Mesendoderm (in vitro differentiated cells): ENCODE results near the gene MEGF6.

Experiments used
- DNase-seq: peaks from one replicate; pipeline ENCODE4 v3.0.0; 2013
- H2AK5ac ChIP-seq: 2 replicates; pipeline ENCODE4 v1.6.1; 2013; ENCODE audit warnings: low read length, inconsistent platforms
- H2BK120ac ChIP-seq: 2 replicates; pipeline ENCODE4 v1.6.1; 2013; ENCODE audit warnings: low read depth, mild to moderate bottlenecking, low read length, moderate library complexity, mixed read lengths
- H2BK15ac ChIP-seq: replicated peaks from 2 replicates; pipeline ENCODE4 v1.6.1; 2013; ENCODE audit warnings: low read depth, mild to moderate bottlenecking, moderate library complexity
- H2BK5ac ChIP-seq: 2 replicates; pipeline ENCODE4 v1.6.1; 2013; ENCODE audit warnings: low read length, inconsistent platforms
- H3K18ac ChIP-seq: 2 replicates; pipeline ENCODE4 v1.6.1; 2013; ENCODE audit warnings: mild to moderate bottlenecking, low read length, mixed read lengths
- H3K23ac ChIP-seq: one replicate; pipeline ENCODE4 v1.6.1; 2013; ENCODE audit warnings: low read length
- H3K27ac ChIP-seq: 2 replicates; pipeline ENCODE4 v1.5.1; 2013; ENCODE audit warnings: low read depth, mild to moderate bottlenecking, inconsistent platforms, low read length, moderate library complexity
- H3K27me3 ChIP-seq: 2 replicates; pipeline ENCODE4 v1.6.1; 2013; ENCODE audit warnings: low read length, control low read depth, mild to moderate bottlenecking, inconsistent platforms; ENCODE audit not compliant: insufficient read depth, poor library complexity
- H3K36me3 ChIP-seq: 2 replicates; pipeline ENCODE4 v1.6.1; 2013; ENCODE audit warnings: low read length, inconsistent platforms; ENCODE audit not compliant: control insufficient read depth, insufficient read depth
- H3K4ac ChIP-seq: one replicate; pipeline ENCODE4 v1.6.1; 2013; ENCODE audit warnings: low read depth, mild to moderate bottlenecking, low read length, moderate library complexity
- H3K4me1 ChIP-seq: 2 replicates; pipeline ENCODE4 v1.6.1; 2013; ENCODE audit warnings: low read depth, low read length, inconsistent platforms; ENCODE audit not compliant: control insufficient read depth
- H3K4me2 ChIP-seq: 2 replicates; pipeline ENCODE4 v1.6.1; 2013; ENCODE audit warnings: low read length
- H3K4me3 ChIP-seq: 2 replicates; pipeline ENCODE4 v1.5.1; 2013; ENCODE audit warnings: mild to moderate bottlenecking, low read length
- H3K56ac ChIP-seq: one replicate; pipeline ENCODE4 v1.6.1; 2013; ENCODE audit warnings: low read length
- H3K79me1 ChIP-seq: 2 replicates; pipeline ENCODE4 v1.6.1; 2013; ENCODE audit warnings: low read length, inconsistent platforms
- H3K79me2 ChIP-seq: 2 replicates; pipeline ENCODE4 v1.6.1; 2013; ENCODE audit warnings: mild to moderate bottlenecking, low read length; ENCODE audit not compliant: control insufficient read depth, insufficient read depth
- H3K9ac ChIP-seq: 2 replicates; pipeline ENCODE4 v1.6.1; 2013; ENCODE audit warnings: low read length, inconsistent platforms
- H4K5ac ChIP-seq: one replicate; pipeline ENCODE4 v1.6.1; 2013; ENCODE audit warnings: low read length
- H4K8ac ChIP-seq: one replicate; pipeline ENCODE4 v1.6.1; 2013; ENCODE audit warnings: low read depth, mild to moderate bottlenecking, control low read depth, low read length, moderate library complexity
- WGBS: extraction: QIAGEN DNeasy Blood & Tissue Kit; methylation state at CpG from one replicate; pipeline ENCODE4 v1.1.7; 2013; ENCODE audit warnings: low lambda C conversion rate, missing lambda C conversion rate; ENCODE audit not compliant: insufficient coverage; ENCODE audit errors: extremely low coverage; 5-methylcytosine and 5-hydroxymethylcytosine counted together

Gene MEGF6

GRCh38 chr1:3482378-3482849 is 128.9 kb downstream of the MEGF6 start:
- no peak overlapping the region for H4K8ac ChIP-seq
- no peak overlapping the region for H4K5ac ChIP-seq
- H3K4ac ChIP-seq = no peak overlapping the region
- DNase-seq = peak; percentile 50
- no peak overlapping the region for H3K23ac ChIP-seq
- H3K56ac ChIP-seq = no peak overlapping the region
- H3K4me2 ChIP-seq = no peak overlapping the region
- H2AK5ac ChIP-seq = no peak overlapping the region
- H2BK120ac ChIP-seq = no peak overlapping the region
- no CpG with 5 or more reads among the region's 18 CpGs for WGBS
- H3K27ac ChIP-seq = no peak overlapping the region
- no peak overlapping the region for H3K18ac ChIP-seq
- no peaks in the 10 kb centered on the region for H3K4me1 ChIP-seq
- H3K79me2 ChIP-seq = no peaks in the 10 kb centered on the region
- H3K9ac ChIP-seq = no peak overlapping the region
- H3K4me3 ChIP-seq = no peak overlapping the region
- no peaks in the 10 kb centered on the region for H3K36me3 ChIP-seq
- H3K79me1 ChIP-seq = no peaks in the 10 kb centered on the region
- H3K27me3 ChIP-seq = no peaks in the 10 kb centered on the region
- H2BK5ac ChIP-seq = no peak overlapping the region
- no peak overlapping the region for H2BK15ac ChIP-seq

GRCh38 chr1:3481836-3482375 is 129.4 kb downstream of the MEGF6 start:
- no peak overlapping the region for H4K8ac ChIP-seq
- H2BK5ac ChIP-seq = no peak overlapping the region
- no peak overlapping the region for H3K4me2 ChIP-seq
- H3K4me3 ChIP-seq = no peak overlapping the region
- no peaks in the 10 kb centered on the region for H3K27me3 ChIP-seq
- no peak overlapping the region for H2BK120ac ChIP-seq
- no peak overlapping the region for H3K4ac ChIP-seq
- H3K4me1 ChIP-seq = no peaks in the 10 kb centered on the region
- no peak overlapping the region for H3K23ac ChIP-seq
- no peak overlapping the region for H3K27ac ChIP-seq
- H3K18ac ChIP-seq = no peak overlapping the region
- H3K79me2 ChIP-seq = no peaks in the 10 kb centered on the region
- no peak overlapping the region for H2BK15ac ChIP-seq
- H3K56ac ChIP-seq = peak overlapping the region; percentile 15
- WGBS = no CpG with 5 or more reads among the region's 20 CpGs
- no peak overlapping the region for H3K9ac ChIP-seq
- H3K36me3 ChIP-seq = no peaks in the 10 kb centered on the region
- H3K79me1 ChIP-seq = no peaks in the 10 kb centered on the region
- no peak overlapping the region for H4K5ac ChIP-seq
- no peak overlapping the region for H2AK5ac ChIP-seq
- no peak for DNase-seq

GRCh38 chr1:3481046-3481445 is 130.3 kb downstream of the MEGF6 start:
- Histone ChIP-seq H2AK5ac (no peak overlapping the region), H3K79me2 (no peaks in the 10 kb centered on the region), H2BK5ac (no peak overlapping the region), H3K27ac (no peak overlapping the region), H4K5ac (no peak overlapping the region), H3K79me1 (no peaks in the 10 kb centered on the region), H3K9ac (no peak overlapping the region), H4K8ac (no peak overlapping the region), H3K4me2 (no peak overlapping the region), H3K56ac (no peak overlapping the region), H3K4ac (no peak overlapping the region), H3K4me1 (no peaks in the 10 kb centered on the region), H3K27me3 (no peaks in the 10 kb centered on the region), H2BK120ac (no peak overlapping the region), H3K4me3 (no peak overlapping the region), H3K36me3 (no peaks in the 10 kb centered on the region), H2BK15ac (no peak overlapping the region), H3K23ac (no peak overlapping the region), H3K18ac (no peak overlapping the region)
- no peak for DNase-seq
- no CpG with 5 or more reads among the region's 15 CpGs for WGBS

- H3K36me3 ChIP-seq = no peaks in the 10 kb centered on the region
- H2AK5ac ChIP-seq = no peak overlapping the region
- no peak overlapping the region for H3K4ac ChIP-seq
- no peaks in the 10 kb centered on the region for H3K79me2 ChIP-seq
- no peak overlapping the region for H3K4me3 ChIP-seq
- no peak overlapping the region for H3K9ac ChIP-seq
- WGBS = no CpG with 5 or more reads among the region's 21 CpGs
- no peak overlapping the region for H2BK120ac ChIP-seq
- H3K4me2 ChIP-seq = no peak overlapping the region
- no peak overlapping the region for H2BK15ac ChIP-seq
- H4K5ac ChIP-seq = no peak overlapping the region
- no peak overlapping the region for H3K56ac ChIP-seq
- H3K18ac ChIP-seq = no peak overlapping the region
- H4K8ac ChIP-seq = no peak overlapping the region
- DNase-seq = no peak
- no peak overlapping the region for H2BK5ac ChIP-seq
- no peaks in the 10 kb centered on the region for H3K27me3 ChIP-seq
- no peaks in the 10 kb centered on the region for H3K79me1 ChIP-seq
- H3K27ac ChIP-seq = no peak overlapping the region
- no peak overlapping the region for H3K23ac ChIP-seq
- H3K4me1 ChIP-seq = no peaks in the 10 kb centered on the region
These were observed 131.0 kb downstream of the MEGF6 start for GRCh38 chr1:3480369-3480719.

- no peaks in the 10 kb centered on the region for H3K79me1 ChIP-seq
- no peaks in the 10 kb centered on the region for H3K36me3 ChIP-seq
- no peak overlapping the region for H2BK120ac ChIP-seq
- H3K27me3 ChIP-seq = no peaks in the 10 kb centered on the region
- no peak overlapping the region for H4K8ac ChIP-seq
- WGBS = no CpG with 5 or more reads among the region's 30 CpGs
- no peak overlapping the region for H3K27ac ChIP-seq
- H3K18ac ChIP-seq = no peak overlapping the region
- no peak overlapping the region for H3K4me2 ChIP-seq
- H2BK5ac ChIP-seq = no peak overlapping the region
- no peak overlapping the region for H3K56ac ChIP-seq
- no peak for DNase-seq
- no peak overlapping the region for H4K5ac ChIP-seq
- no peak overlapping the region for H3K9ac ChIP-seq
- H3K4ac ChIP-seq = no peak overlapping the region
- H3K4me3 ChIP-seq = no peak overlapping the region
- no peak overlapping the region for H2BK15ac ChIP-seq
- H2AK5ac ChIP-seq = no peak overlapping the region
- no peaks in the 10 kb centered on the region for H3K4me1 ChIP-seq
- no peaks in the 10 kb centered on the region for H3K79me2 ChIP-seq
- no peak overlapping the region for H3K23ac ChIP-seq
These were observed 131.6 kb downstream of the MEGF6 start for GRCh38 chr1:3479511-3480368.
